CD4-positive, alpha-beta T cell treated with Interleukin-17A for 1 hour (primary cell): ENCODE results near the gene LRFN2.

Experiments used
- DNase-seq: peaks from one replicate; pipeline ENCODE4 v3.0.0-alpha.2; 2020

The LRFN2 gene

GRCh38 chr6:40393641-40394040 lies 193.5 kb downstream of the LRFN2 start:
- no peak for DNase-seq

- DNase-seq, result no peak
These were observed 194.6 kb downstream of the LRFN2 start for GRCh38 chr6:40392589-40392988.

- no peak for DNase-seq
These were observed 195.2 kb downstream of the LRFN2 start for GRCh38 chr6:40391851-40392517.

GRCh38 chr6:40391086-40391485 lies 196.1 kb downstream of the LRFN2 start:
- peak; percentile 26 for DNase-seq

GRCh38 chr6:40390144-40390800 lies 196.9 kb downstream of the LRFN2 start:
- no peak for DNase-seq

- DNase-seq, result peak; percentile 35
These were observed 197.9 kb downstream of the LRFN2 start for GRCh38 chr6:40389254-40389653.

- DNase-seq, result no peak
These were observed 199.3 kb downstream of the LRFN2 start for GRCh38 chr6:40387871-40388264.

- no peak for DNase-seq
These were observed 199.9 kb downstream of the LRFN2 start for GRCh38 chr6:40387127-40387870.

GRCh38 chr6:40386200-40386599 lies 201.0 kb downstream of the LRFN2 start:
- no peak for DNase-seq

GRCh38 chr6:40383348-40384115 lies 203.6 kb downstream of the LRFN2 start:
- no peak for DNase-seq

- no peak for DNase-seq
These were observed 206.9 kb downstream of the LRFN2 start for GRCh38 chr6:40380271-40380670.

- no peak for DNase-seq
These were observed 207.4 kb downstream of the LRFN2 start for GRCh38 chr6:40379811-40380210.

GRCh38 chr6:40378725-40379074 lies 208.5 kb downstream of the LRFN2 start:
- no peak for DNase-seq

GRCh38 chr6:40378071-40378724 lies 209.0 kb downstream of the LRFN2 start:
- DNase-seq, result no peak

- no peak for DNase-seq
These were observed 209.9 kb downstream of the LRFN2 start for GRCh38 chr6:40377173-40377806.

- DNase-seq, result no peak
These were observed 211.0 kb downstream of the LRFN2 start for GRCh38 chr6:40376113-40376650.

GRCh38 chr6:40373267-40373666 lies 213.9 kb downstream of the LRFN2 start:
- DNase-seq, result no peak

GRCh38 chr6:40371621-40372020 lies 215.5 kb downstream of the LRFN2 start:
- no peak for DNase-seq

- DNase-seq, result no peak
These were observed 216.1 kb downstream of the LRFN2 start for GRCh38 chr6:40371095-40371494.

GRCh38 chr6:40369891-40370290 lies 217.3 kb downstream of the LRFN2 start:
- no peak for DNase-seq

- DNase-seq, result no peak
These were observed 218.1 kb downstream of the LRFN2 start for GRCh38 chr6:40369042-40369441.

- no peak for DNase-seq
These were observed 224.3 kb downstream of the LRFN2 start for GRCh38 chr6:40362859-40363258.
